ENCODE data around the gene PDE3A.
"Not testable (repeated sequence)": the region's sequence is repeated elsewhere in the genome, so short reads cannot be mapped to it uniquely, and the experiment has no call there.

PDE3A gene

GRCh38 chr12:20615020-20615419, 246.7 kb downstream of the PDE3A start:
- DNase-seq (ENCODE audit: low spot score), result not testable (repeated sequence)

GRCh38 chr12:20616093-20616492, 247.8 kb downstream of the PDE3A start:
- DNase-seq (ENCODE audit: low spot score), result no peak

GRCh38 chr12:20620261-20620660, 251.9 kb downstream of the PDE3A start:
- DNase-seq (ENCODE audit: low spot score), result no peak

DNA sequence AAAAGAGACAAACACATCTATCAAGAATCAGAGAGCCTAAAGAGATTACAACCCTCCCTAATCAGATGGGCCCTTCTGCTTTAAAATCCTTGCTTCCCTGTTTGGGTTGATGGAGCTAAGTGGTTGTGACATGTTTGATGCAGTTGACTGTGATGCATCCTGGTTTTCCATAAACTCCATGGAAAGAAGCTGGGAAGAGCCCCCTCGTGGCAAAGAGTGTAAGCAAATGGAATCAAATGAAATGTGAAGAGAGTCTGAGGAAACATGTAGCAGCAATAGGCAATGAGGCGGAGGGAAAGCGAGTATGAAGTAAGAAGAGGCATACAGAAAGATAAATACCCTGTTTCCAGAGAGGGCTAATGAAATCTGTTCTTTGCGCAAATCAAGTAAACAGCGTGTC, 256.4 kb downstream of the PDE3A start:
- peak; percentile 26 for DNase-seq (ENCODE audit: low spot score)

- no peak for DNase-seq (ENCODE audit: low spot score)
Measured at GRCh38 chr12:20625531-20625930, 257.2 kb downstream of the PDE3A start.

DNA sequence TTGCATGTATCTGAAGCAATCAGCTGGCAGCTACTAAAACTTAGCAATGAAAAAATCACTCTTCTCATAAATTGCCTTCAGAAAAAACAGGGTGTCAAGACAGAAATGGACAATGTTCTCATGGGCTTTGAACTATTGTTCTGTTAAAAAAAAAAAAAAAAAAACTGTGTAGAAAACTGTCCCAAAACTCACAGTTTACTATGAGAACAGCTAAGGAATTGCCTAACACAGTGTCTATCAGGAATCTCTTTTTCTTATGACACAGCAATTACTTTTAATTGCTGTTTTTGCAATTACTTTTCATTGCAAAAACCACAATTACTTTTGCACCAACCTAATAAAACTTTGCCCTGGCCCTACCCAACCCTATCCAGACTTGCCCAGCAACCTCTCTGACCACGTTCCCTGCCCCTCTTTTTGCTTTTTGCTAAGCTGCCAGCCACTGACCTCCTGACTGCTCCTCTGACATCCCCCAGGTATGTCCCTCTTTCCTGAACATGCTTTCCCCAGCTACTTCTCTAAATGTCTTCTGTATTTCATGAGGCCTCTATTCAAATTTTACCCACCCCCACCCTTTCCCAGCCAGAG, 258.8 kb downstream of the PDE3A start:
- peak; percentile 5 for DNase-seq (ENCODE audit: low spot score)

DNA sequence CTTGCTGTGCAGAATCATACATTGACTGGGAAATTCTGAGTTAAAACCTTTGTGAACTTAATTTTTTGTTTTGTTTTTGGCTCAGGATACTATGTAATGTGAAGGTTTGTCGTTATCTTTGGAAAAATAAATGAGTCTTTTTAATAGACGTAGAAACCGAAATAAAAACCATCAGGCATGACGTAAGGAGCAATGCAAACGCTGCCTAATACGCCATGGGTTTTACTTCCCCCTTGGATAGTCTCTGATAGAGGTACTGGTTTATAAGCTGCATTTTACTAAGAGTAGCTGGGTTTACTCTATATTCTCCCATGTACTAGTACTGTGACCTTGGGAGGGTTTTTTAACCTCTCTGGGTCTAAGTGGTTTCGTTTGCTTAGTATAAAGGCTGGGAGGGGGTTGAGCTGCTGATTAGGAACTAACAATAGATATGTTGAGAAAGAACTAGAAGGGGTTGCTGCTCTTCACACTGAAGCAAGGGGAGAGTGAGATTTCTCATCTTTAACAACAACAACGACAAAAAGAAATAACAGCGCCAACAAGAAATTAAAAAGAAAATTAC, 260.0 kb downstream of the PDE3A start:
- DNase-seq (ENCODE audit: low spot score), result peak; percentile 30

GRCh38 chr12:20628999-20629398, 260.7 kb downstream of the PDE3A start:
- no peak for DNase-seq (ENCODE audit: low spot score)

DNA sequence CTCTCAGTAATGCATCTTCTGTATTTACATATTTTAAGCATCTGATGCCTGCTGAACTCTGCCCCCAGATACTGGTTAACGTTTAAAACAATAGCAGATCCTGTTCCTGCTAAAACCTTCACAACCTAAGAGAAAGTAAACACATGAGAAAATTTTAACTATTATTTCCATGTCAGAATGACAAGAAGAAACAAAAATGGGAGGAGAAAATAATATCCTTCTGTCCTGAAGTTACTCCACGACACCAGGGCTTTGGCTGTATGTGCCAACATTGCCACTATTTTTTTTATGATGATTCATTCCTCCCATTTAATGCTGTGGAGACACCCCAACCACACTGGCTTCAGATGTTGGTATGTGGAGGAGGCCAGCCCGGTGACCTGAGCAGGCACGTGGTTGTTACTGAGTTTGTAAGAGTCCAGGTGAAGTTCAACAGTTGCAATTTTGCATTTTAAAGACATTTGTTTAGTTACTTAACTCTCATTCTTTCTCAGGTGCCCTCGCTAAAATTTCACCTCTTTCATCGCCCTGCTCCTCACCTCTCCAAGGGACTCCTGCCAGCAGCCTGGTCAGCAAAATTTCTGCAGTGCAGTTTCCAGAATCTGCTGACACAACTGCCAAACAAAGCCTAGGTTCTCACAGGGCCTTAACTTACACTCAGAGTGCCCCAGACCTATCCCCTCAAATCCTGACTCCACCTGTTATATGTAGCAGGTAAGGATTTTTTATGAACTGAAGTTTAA, 261.2 kb downstream of the PDE3A start:
- DNase-seq (ENCODE audit: low spot score), result peak; percentile 30

GRCh38 chr12:20631711-20632110, 263.4 kb downstream of the PDE3A start:
- DNase-seq (ENCODE audit: low spot score), result no peak

DNA sequence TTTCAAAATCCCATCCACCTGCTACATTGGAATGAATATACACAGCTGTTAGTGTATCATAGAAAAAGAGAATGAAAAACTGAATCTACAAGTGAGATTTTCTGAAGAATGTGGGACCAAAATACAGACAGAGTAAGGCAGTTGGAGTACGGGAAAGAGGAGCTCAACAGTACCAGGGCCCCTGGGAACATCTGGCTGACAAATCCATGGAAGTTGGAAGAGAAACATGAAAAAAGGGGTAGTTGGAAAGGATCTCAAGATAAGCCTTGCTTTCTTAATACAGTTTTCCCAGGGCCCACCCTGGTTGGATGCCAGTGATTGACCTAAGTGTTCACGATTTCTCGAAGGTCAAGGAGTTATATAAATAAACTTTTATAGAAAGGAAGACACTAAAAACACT, 272.8 kb downstream of the PDE3A start:
- no peak for DNase-seq (ENCODE audit: low spot score)

DNA sequence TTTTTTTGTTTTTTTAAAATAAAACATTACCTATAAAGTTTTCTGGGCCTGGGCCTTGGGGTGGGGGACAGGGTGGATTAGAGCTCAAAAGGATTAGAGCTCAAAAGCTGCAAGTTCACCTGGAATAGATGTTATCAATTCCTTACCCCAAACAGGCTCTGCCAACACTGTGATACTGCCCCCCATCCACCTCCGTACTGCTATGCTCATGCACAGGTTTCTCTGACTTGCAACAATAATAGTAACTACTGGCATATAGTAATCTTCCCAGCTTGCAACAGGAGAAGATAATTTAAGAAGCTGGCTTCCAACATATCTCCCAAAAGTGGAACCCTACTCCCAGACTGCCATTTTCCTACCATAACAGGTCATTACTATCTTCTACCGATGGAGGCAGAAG, 275.5 kb downstream of the PDE3A start:
- DNase-seq (ENCODE audit: low spot score), result no peak

GRCh38 chr12:20646239-20646827, 278.0 kb downstream of the PDE3A start:
- DNase-seq (ENCODE audit: low spot score), result peak; percentile 31

DNA sequence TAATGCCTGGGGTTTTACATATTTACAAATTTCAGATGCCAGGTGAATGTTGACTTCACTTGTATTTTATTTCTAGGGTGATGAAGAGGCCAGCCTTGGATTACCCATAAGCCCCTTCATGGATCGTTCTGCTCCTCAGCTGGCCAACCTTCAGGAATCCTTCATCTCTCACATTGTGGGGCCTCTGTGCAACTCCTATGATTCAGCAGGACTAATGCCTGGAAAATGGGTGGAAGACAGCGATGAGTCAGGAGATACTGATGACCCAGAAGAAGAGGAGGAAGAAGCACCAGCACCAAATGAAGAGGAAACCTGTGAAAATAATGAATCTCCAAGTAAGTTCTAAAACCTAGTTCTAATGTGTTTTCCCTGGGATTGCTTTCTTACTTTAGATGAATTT, 285.5 kb downstream of the PDE3A start:
- no peak for DNase-seq (ENCODE audit: low spot score)

- DNase-seq (ENCODE audit: low spot score), result peak; percentile 23
Measured at GRCh38 chr12:20656600-20656999, 288.3 kb downstream of the PDE3A start.

GRCh38 chr12:20657496-20657895, 289.2 kb downstream of the PDE3A start:
- no peak for DNase-seq (ENCODE audit: low spot score)

- DNase-seq (ENCODE audit: low spot score), result no peak
Measured at GRCh38 chr12:20681334-20681733, 313.0 kb downstream of the PDE3A start.

GRCh38 chr12:20695232-20695631, 326.9 kb downstream of the PDE3A start, which contains the start of gene SLCO1C1:
Gene SLCO1C1, plus strand, starts transcription at chr12:20695332. Its CDS starts 4,245 bp downstream, at chr12:20699577.
- DNase-seq (ENCODE audit: low spot score), result no peak

DNA sequence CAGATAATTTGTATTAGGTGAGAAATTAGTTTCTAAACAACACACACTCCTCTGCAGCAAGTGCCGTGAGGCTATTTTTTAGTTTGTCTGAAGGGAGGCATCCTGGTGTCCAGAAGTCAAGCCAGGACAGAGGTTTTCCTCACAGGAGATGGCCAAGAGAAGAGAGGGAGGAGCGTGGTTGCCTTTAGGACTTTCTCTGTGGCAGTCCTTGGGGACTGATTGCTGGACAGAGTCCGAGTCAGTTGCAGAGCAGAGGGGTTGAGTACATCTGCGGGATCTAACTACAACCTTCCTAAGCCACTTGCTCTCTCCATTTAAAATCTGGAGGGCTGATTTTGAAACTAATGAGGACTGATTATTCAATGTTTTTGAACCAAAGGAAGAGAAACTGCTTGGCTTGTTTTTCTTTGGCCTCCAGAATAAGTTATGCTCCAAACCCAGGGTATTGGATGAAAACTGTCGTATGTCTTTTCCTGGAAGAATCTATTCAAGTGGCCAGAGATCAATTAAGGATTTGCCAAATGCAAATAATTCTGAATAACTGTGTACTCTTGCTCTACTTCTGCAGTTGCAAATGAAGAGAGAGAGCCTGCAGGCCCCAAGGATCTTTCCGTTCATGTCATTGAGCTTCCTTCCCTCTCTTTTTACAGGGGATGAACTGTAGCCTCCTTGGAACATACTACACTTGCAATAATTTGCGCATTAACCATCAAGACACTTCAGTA, 328.0 kb downstream of the PDE3A start:
- DNase-seq (ENCODE audit: low spot score), result no peak

DNA sequence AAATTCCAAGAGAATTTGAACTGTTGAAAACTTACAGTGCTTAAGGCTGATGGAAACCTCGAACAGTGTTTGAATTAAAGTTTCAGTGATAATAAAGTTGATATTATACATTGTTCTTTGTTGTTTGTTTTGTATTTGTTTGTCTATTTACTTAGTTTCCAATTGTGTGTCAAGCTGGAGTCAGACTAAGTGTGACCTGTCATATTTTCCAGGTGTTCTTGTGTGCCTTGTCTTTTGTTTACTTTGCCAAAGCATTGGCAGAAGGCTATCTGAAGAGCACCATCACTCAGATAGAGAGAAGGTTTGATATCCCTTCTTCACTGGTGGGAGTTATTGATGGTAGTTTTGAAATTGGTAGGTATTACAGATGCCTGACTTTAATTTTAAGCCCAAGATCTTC, 332.8 kb downstream of the PDE3A start:
- no peak for DNase-seq (ENCODE audit: low spot score)

DNA sequence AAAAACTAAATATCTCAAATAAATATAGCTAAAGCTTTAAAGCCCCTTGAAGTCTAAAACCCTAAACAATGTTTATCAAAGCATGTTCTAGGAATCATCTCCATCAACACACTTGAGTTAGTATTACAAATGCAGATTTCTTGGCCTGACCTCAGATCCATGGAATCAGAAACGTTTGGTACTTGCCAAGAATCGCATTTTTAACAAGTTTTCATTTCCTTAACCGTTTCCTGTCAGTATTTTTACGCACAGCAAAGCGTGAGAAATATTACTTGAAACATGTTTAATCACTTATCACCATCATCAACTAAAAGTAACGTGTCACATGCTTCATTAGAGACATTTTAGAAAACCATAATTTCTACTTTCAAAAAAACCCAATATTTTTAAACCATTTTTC, 336.5 kb downstream of the PDE3A start:
- no peak for DNase-seq (ENCODE audit: low spot score)

DNA sequence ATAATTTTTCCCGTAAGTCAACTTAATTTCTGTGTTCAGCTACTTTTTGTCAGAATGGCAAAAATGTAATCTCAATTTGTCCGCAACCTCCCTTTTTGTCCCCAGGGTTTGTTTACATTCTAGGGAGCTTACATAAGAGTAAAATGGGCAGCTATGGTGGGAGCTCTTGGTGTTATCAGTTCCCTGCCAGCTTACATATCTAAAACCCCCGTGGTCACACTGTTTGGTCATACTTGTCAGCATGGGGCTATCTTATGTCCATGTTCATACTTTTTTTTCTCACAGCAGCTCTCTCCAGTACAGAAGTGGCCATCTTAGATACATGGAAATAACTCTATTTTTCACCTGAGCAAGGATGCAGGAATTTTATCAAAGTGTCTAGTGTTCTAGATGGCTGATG, 343.5 kb downstream of the PDE3A start:
- no peak for DNase-seq (ENCODE audit: low spot score)

Measured in HuH-7 (cell line).